B cell (primary cell): ENCODE measurements around the gene CADPS.

ENCODE experiments used
- CTCF ChIP-seq: fragments of 200-600 bp; IDR thresholded peaks from one replicate; pipeline ENCODE4 v1.8.0; 2022; ENCODE audit warnings: antibody characterized with exemption, mild to moderate bottlenecking
- EZH2 ChIP-seq: IDR thresholded peaks from 2 replicates; pipeline ENCODE4 v1.6.1; 2012; ENCODE audit warnings: borderline replicate concordance, low read depth, mild to moderate bottlenecking, moderate library complexity, low read length; ENCODE audit not compliant: insufficient read depth, poor library complexity, severe bottlenecking

- TF ChIP-seq CTCF (no peak), EZH2 (no peak)
Observed at GRCh38 chr3:62605413-62606068, 269.7 kb downstream of the CADPS start.
